OCI-LY1 (cell line): ENCODE data around the gene TRIM59.

ENCODE experiments used
- H2AFZ ChIP-seq: fragments of 200-600 bp; sonication (generic), shearing (Covaris generic); 2 replicates; pipeline ENCODE4 v1.6.0; 2014; ENCODE audit warnings: antibody characterized with exemption, mild to moderate bottlenecking, low read length
- H3F3A ChIP-seq: fragments of 200-600 bp; sonication (generic), shearing (Covaris generic); 2 replicates; pipeline ENCODE4 v1.6.0; 2014; ENCODE audit warnings: mild to moderate bottlenecking, antibody characterized with exemption, low read length, moderate library complexity; ENCODE audit not compliant: insufficient read depth
- H3K27ac ChIP-seq: fragments of 200-600 bp; sonication (generic); 2 replicates; pipeline ENCODE4 v1.5.1; 2014; ENCODE audit warnings: low read length, mixed run types, mild to moderate bottlenecking, low read depth; ENCODE audit not compliant: poor library complexity, severe bottlenecking
- H3K27me3 ChIP-seq: fragments of 200-600 bp; sonication (generic); 2 replicates; pipeline ENCODE4 v1.6.0; 2014; ENCODE audit warnings: antibody characterized with exemption, mild to moderate bottlenecking, low read length, moderate library complexity; ENCODE audit not compliant: insufficient read depth
- H3K36me3 ChIP-seq: fragments of 200-600 bp; sonication (generic); 2 replicates; pipeline ENCODE4 v1.6.1; 2014; ENCODE audit warnings: mild to moderate bottlenecking, antibody characterized with exemption, low read length, moderate library complexity, mixed read lengths; ENCODE audit not compliant: insufficient read depth
- H3K4me1 ChIP-seq: fragments of 200-600 bp; sonication (generic); 2 replicates; pipeline ENCODE4 v1.5.1; 2014; ENCODE audit warnings: mild to moderate bottlenecking, low read length, moderate library complexity; ENCODE audit not compliant: insufficient read depth, severe bottlenecking
- H3K4me2 ChIP-seq: fragments of 200-600 bp; sonication (generic), shearing (Covaris generic); 2 replicates; pipeline ENCODE4 v1.6.1; 2014; ENCODE audit warnings: low read length
- H3K4me3 ChIP-seq: fragments of 200-600 bp; sonication (generic); 2 replicates; pipeline ENCODE4 v1.5.1; 2014; ENCODE audit warnings: low read length, low read depth, mild to moderate bottlenecking, mixed read lengths; ENCODE audit not compliant: poor library complexity, severe bottlenecking
- H3K79me2 ChIP-seq: fragments of 200-600 bp; shearing (Covaris generic); 2 replicates; pipeline ENCODE4 v1.6.1; 2016; ENCODE audit warnings: mixed run types, low read length, mixed read lengths; ENCODE audit not compliant: insufficient read depth
- H3K9ac ChIP-seq: fragments of 200-600 bp; sonication (generic), shearing (Covaris generic); 2 replicates; pipeline ENCODE4 v1.6.1; 2014; ENCODE audit warnings: mild to moderate bottlenecking, low read length, mixed read lengths
- H3K9me2 ChIP-seq: fragments of 200-600 bp; sonication (generic), shearing (Covaris generic); 2 replicates; pipeline ENCODE4 v1.6.1; 2014; ENCODE audit warnings: low read depth, mild to moderate bottlenecking, low read length, mixed read lengths
- H3K9me3 ChIP-seq: fragments of 200-600 bp; shearing (Covaris generic); 2 replicates; pipeline ENCODE4 v1.6.1; 2014; ENCODE audit warnings: low read length, mixed read lengths
- H4K20me1 ChIP-seq: fragments of 200-600 bp; sonication (generic), shearing (Covaris generic); 2 replicates; pipeline ENCODE4 v1.6.0; 2016; ENCODE audit warnings: mild to moderate bottlenecking, low read length; ENCODE audit not compliant: insufficient read depth
- CTCF ChIP-seq: fragments of 200-600 bp; sonication (generic), shearing (Covaris generic); IDR thresholded peaks from 2 replicates; pipeline ENCODE4 v1.5.1; 2017; ENCODE audit warnings: mild to moderate bottlenecking, antibody characterized with exemption, low read length, moderate library complexity, mixed read lengths
- EZH2 ChIP-seq: fragments of 200-600 bp; sonication (generic), shearing (Covaris generic); IDR thresholded peaks from 2 replicates; pipeline ENCODE4 v1.8.0; 2017; ENCODE audit warnings: borderline replicate concordance, mixed run types, mild to moderate bottlenecking, antibody characterized with exemption, low read length, moderate library complexity, mixed read lengths

Gene TRIM59

DNA sequence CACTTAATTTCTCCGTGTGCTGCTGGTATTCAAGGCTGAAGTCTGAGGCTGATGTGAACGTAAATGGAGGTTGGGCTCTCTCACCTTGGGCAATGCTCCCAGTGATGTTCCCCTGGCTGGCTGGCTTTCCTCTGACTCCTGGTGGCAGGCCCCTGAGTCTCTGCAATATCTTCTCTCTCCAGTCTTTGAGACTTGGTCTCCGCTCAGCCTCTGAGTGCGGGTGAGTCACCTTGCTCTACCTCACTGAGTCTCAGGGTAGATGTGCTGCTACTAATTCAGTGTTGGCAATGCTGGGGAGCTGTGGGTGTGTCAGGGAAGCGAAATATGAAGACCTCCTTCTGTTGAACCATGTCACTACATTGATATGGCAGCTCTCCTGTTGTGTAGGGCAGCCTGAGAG is 31.3 kb upstream of the TRIM59 start:
- H3K9ac ChIP-seq, result no peak overlapping the region
- H3K79me2 ChIP-seq, result no peaks in the 10 kb centered on the region
- H3F3A ChIP-seq, result no peaks in the 10 kb centered on the region
- no peak overlapping the region for H3K4me3 ChIP-seq
- H3K4me1 ChIP-seq, result no peaks in the 10 kb centered on the region
- H3K4me2 ChIP-seq, result no peak overlapping the region
- H3K27ac ChIP-seq, result no peak overlapping the region
- H3K9me2 ChIP-seq, result no peaks in the 10 kb centered on the region
- H3K9me3 ChIP-seq, result no peaks in the 10 kb centered on the region
- no peaks in the 10 kb centered on the region for H3K27me3 ChIP-seq
- TF ChIP-seq EZH2 (no peak), CTCF (no peak)
- H4K20me1 ChIP-seq, result no peaks in the 10 kb centered on the region
- no peaks in the 10 kb centered on the region for H3K36me3 ChIP-seq
- H2AFZ ChIP-seq, result no peak overlapping the region

- Histone ChIP-seq H2AFZ (no peak overlapping the region), H3K9me3 (no peaks in the 10 kb centered on the region), H3K4me2 (no peak overlapping the region), H3F3A (no peaks in the 10 kb centered on the region), H3K36me3 (no peaks in the 10 kb centered on the region), H4K20me1 (no peaks in the 10 kb centered on the region), H3K4me3 (no peak overlapping the region), H3K9ac (no peak overlapping the region), H3K79me2 (no peaks in the 10 kb centered on the region), H3K27me3 (no peaks in the 10 kb centered on the region), H3K4me1 (no peaks in the 10 kb centered on the region), H3K27ac (no peak overlapping the region), H3K9me2 (no peaks in the 10 kb centered on the region)
- no peak for TF ChIP-seq EZH2
- no peak for TF ChIP-seq CTCF
Measured at GRCh38 chr3:160479376-160479775, 29.8 kb upstream of the TRIM59 start.

DNA sequence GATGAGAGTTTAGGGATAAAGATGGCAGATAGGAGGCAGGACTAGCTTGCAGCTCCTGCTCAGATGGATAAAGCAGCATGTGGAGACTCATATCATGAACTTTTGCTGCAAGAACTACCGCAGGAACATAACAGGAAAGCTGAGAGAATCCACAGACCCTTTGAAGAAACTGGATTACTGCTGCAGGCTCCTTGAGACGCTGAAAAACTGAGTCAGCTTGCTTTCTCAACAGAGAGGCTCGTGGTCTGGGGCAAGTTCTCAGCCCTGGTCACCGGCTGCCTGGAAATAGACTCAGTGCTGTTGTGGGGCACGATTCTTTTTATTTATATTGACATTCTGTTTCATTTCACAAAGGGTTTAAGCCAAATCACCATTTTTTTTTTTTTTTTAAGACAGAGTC is 28.8 kb upstream of the TRIM59 start:
- Histone ChIP-seq H3K27ac (no peak overlapping the region), H3K4me3 (no peak overlapping the region), H3K9ac (no peak overlapping the region), H3K27me3 (no peaks in the 10 kb centered on the region), H4K20me1 (no peaks in the 10 kb centered on the region), H3K79me2 (no peaks in the 10 kb centered on the region), H3K36me3 (no peaks in the 10 kb centered on the region), H2AFZ (no peak overlapping the region), H3K4me1 (no peaks in the 10 kb centered on the region), H3K9me3 (no peaks in the 10 kb centered on the region), H3K4me2 (no peak overlapping the region), H3F3A (no peaks in the 10 kb centered on the region), H3K9me2 (no peaks in the 10 kb centered on the region)
- no peak for TF ChIP-seq EZH2
- no peak for TF ChIP-seq CTCF
